NCI-H1092 treated with DMSO at 0.1 percent for 48 hours (cell line): ENCODE data around the gene ARL11.
"Not testable (repeated sequence)": the region's sequence is repeated elsewhere in the genome, so short reads cannot be mapped to it uniquely, and the experiment has no call there.

Experiments used
- DNase-seq: peaks from one replicate; lab custom pipeline; 2025; lab: John Stamatoyannopoulos, UW

ARL11 gene

GRCh38 chr13:49627831-49628652 lies at the start of gene ARL11:
Gene ARL11 (plus strand): TSS chr13:49628507. CDS start chr13:49630448, 1,941 bp downstream.
- no peak for DNase-seq

- no peak for DNase-seq
These were observed 48.8 kb upstream of the ARL11 start for GRCh38 chr13:49579501-49579900.

- DNase-seq: no peak
These were observed 47.2 kb upstream of the ARL11 start for GRCh38 chr13:49580980-49581680.

- no peak for DNase-seq
These were observed 43.5 kb upstream of the ARL11 start for GRCh38 chr13:49584771-49585182.

- peak; percentile 66 for DNase-seq
These were observed 42.8 kb upstream of the ARL11 start, which contains the start of gene RCBTB1 for GRCh38 chr13:49585220-49586157. Gene RCBTB1 (minus strand): TSS chr13:49585558. CDS start chr13:49567279, 18,279 bp downstream.

GRCh38 chr13:49586717-49587116 lies 41.6 kb upstream of the ARL11 start:
- no peak for DNase-seq

GRCh38 chr13:49587311-49587847 lies 40.9 kb upstream of the ARL11 start:
- DNase-seq: no peak

- DNase-seq: not testable (repeated sequence)
These were observed 37.6 kb upstream of the ARL11 start for GRCh38 chr13:49590714-49591113.

GRCh38 chr13:49593876-49594275 lies 34.4 kb upstream of the ARL11 start:
- not testable (repeated sequence) for DNase-seq

GRCh38 chr13:49594576-49594975 lies 33.7 kb upstream of the ARL11 start:
- DNase-seq: no peak

- no peak for DNase-seq
These were observed 32.1 kb upstream of the ARL11 start for GRCh38 chr13:49596221-49596620.

- DNase-seq: no peak
These were observed 31.2 kb upstream of the ARL11 start for GRCh38 chr13:49597043-49597641.

- no peak for DNase-seq
These were observed 26.3 kb upstream of the ARL11 start for GRCh38 chr13:49602005-49602404.

- not testable (repeated sequence) for DNase-seq
These were observed 25.7 kb upstream of the ARL11 start for GRCh38 chr13:49602615-49603014.

GRCh38 chr13:49604570-49604969 lies 23.7 kb upstream of the ARL11 start:
- DNase-seq: no peak

GRCh38 chr13:49606747-49607648 lies 21.3 kb upstream of the ARL11 start:
- DNase-seq: peak; percentile 71

- DNase-seq: no peak
These were observed 20.5 kb upstream of the ARL11 start for GRCh38 chr13:49607761-49608160.

- no peak for DNase-seq
These were observed 19.5 kb upstream of the ARL11 start for GRCh38 chr13:49608651-49609331.

- peak; percentile 57 for DNase-seq
These were observed 18.1 kb upstream of the ARL11 start for GRCh38 chr13:49610176-49610575.

GRCh38 chr13:49612042-49612441 lies 16.3 kb upstream of the ARL11 start:
- DNase-seq: not testable (repeated sequence)
